Endodermal cell (in vitro differentiated cells): Measurements from ENCODE around the gene EIF4EBP3. TPM values are rescaled to one million over a fixed set of nuclear protein-coding genes. Genes with fewer than 3 reads are reported as not detected.

Experiments
- DNase-seq: peaks from one replicate; pipeline ENCODE4 v3.0.0-alpha.2; 2017
- H3K27ac ChIP-seq: 2 replicates; pipeline ENCODE4 v1.5.1; 2013; ENCODE audit warnings: mild to moderate bottlenecking, low read depth, low read length, moderate library complexity
- H3K27me3 ChIP-seq: 2 replicates; pipeline ENCODE4 v1.6.1; 2013; ENCODE audit warnings: mild to moderate bottlenecking, low read length, moderate library complexity; ENCODE audit not compliant: insufficient read depth, control insufficient read depth, poor library complexity, severe bottlenecking
- H3K36me3 ChIP-seq: 2 replicates; pipeline ENCODE4 v1.7.0; 2013; ENCODE audit warnings: mild to moderate bottlenecking, low read length, moderate library complexity; ENCODE audit not compliant: control insufficient read depth, insufficient read depth
- H3K4me1 ChIP-seq: one replicate; pipeline ENCODE4 v1.7.0; 2013; ENCODE audit warnings: low read length; ENCODE audit not compliant: control insufficient read depth, insufficient read depth
- H3K4me3 ChIP-seq: 2 replicates; pipeline ENCODE4 v1.5.1; 2013; ENCODE audit warnings: mild to moderate bottlenecking, low read length, moderate library complexity
- H3K9ac ChIP-seq: 2 replicates; pipeline ENCODE4 v1.6.1; 2013; ENCODE audit warnings: mild to moderate bottlenecking, low read length, moderate library complexity; ENCODE audit not compliant: poor library complexity, severe bottlenecking; ENCODE audit errors: extremely low read depth
- H3K9me3 ChIP-seq: 2 replicates; pipeline ENCODE4 v1.6.1; 2013; ENCODE audit warnings: mild to moderate bottlenecking, low read length, moderate library complexity; ENCODE audit not compliant: control insufficient read depth
- H3K27ac Mint-ChIP-seq: 2 replicates; pipeline ENCODE4 v1.8.0; 2020; ENCODE audit warnings: mixed read lengths
- H3K27me3 Mint-ChIP-seq: 2 replicates; pipeline ENCODE4 v1.8.0; 2021; ENCODE audit warnings: mild to moderate bottlenecking, mixed read lengths; ENCODE audit not compliant: insufficient read depth
- H3K36me3 Mint-ChIP-seq: 2 replicates; pipeline ENCODE4 v1.8.0; 2020; ENCODE audit warnings: low read depth, mixed read lengths
- H3K4me1 Mint-ChIP-seq: 2 replicates; pipeline ENCODE4 v1.8.0; 2020; ENCODE audit warnings: mixed read lengths
- H3K4me3 Mint-ChIP-seq: 2 replicates; pipeline ENCODE4 v1.8.0; 2020; ENCODE audit warnings: mild to moderate bottlenecking, moderate library complexity, mixed read lengths
- H3K9me3 Mint-ChIP-seq: 2 replicates; pipeline ENCODE4 v1.8.0; 2020; ENCODE audit warnings: mild to moderate bottlenecking, mixed read lengths
- CTCF ChIP-seq: fragments of 200-600 bp; sonication (generic); conservative IDR thresholded peaks from 2 replicates; pipeline ENCODE4 v1.5.0; 2021; ENCODE audit warnings: antibody characterized with exemption, mild to moderate bottlenecking
- WGBS, 2 experiments: methylation state at CpG; one replicate each; pipeline versions ENCODE4 v1.1.5 to v1.1.7; 2013; ENCODE audit warnings: missing lambda C conversion rate in 2 of 2, mixed read lengths in 1 of 2; ENCODE audit not compliant: insufficient coverage in 1 of 2, insufficient read length in 1 of 2; 5-methylcytosine and 5-hydroxymethylcytosine counted together
- total RNA-seq, 2 donors: library from RNA; stranded (reverse); fragmentation: NEBNext Ultra II Directional in 1 of 2; extraction: Animal tissue kit (Norgen Biotek cat#: 25700) in 1 of 2; gene quantifications; 2 replicates in 1 of 2; 3 replicates in 1 of 2; pipeline ENCODE4 v1.2.1, GENCODE V29; 2021

The EIF4EBP3 gene
- total RNA-seq, 2 donors from 2014 or later = 5.1 to 6.3 TPM

GRCh38 chr5:140557136-140557805 lies 9.8 kb downstream of the EIF4EBP3 start, which contains the start of gene SRA1:
TSS of gene SRA1 (minus strand) at chr5:140557473. CDS start at chr5:140557452, 21 bp downstream.
- Histone ChIP-seq H3K27ac (peak within 1 kb of the TSS; percentile 77), H3K9ac (peak within 1 kb of the TSS; percentile 85), H3K4me3 (peak within 1 kb of the TSS; percentile 85), H3K4me1 (no peaks in the 10 kb centered on the region), H3K9me3 (no peaks in the 10 kb centered on the region), H3K36me3 (peaks cover 32% of the 10 kb centered on the region), H3K27me3 (no peaks in the 10 kb centered on the region)
- H3K36me3 Mint-ChIP-seq = peaks cover 33% of the 10 kb centered on the region
- no peaks in the 10 kb centered on the region for H3K9me3 Mint-ChIP-seq
- peaks cover 22% of the 10 kb centered on the region for H3K4me1 Mint-ChIP-seq
- 1% methylated on average over 15 to 46 of the region's 46 CpGs for WGBS, 2 experiments
- TF ChIP-seq CTCF = no peak
- H3K27me3 Mint-ChIP-seq = no peaks in the 10 kb centered on the region
- peak; percentile 96 for DNase-seq
- peak within 1 kb of the TSS; percentile 88 for H3K4me3 Mint-ChIP-seq
- H3K27ac Mint-ChIP-seq = peak within 1 kb of the TSS; percentile 97

GRCh38 chr5:140557965-140558364 lies 10.5 kb downstream of the EIF4EBP3 start:
- Mint-ChIP-seq H3K9me3 (no peaks in the 10 kb centered on the region), H3K4me3 (peak overlapping the region; percentile 88), H3K27ac (peak overlapping the region; percentile 97), H3K4me1 (peaks cover 22% of the 10 kb centered on the region), H3K27me3 (no peaks in the 10 kb centered on the region), H3K36me3 (peaks cover 30% of the 10 kb centered on the region)
- H3K36me3 ChIP-seq = peaks cover 27% of the 10 kb centered on the region
- no peak for DNase-seq
- H3K4me1 ChIP-seq = no peaks in the 10 kb centered on the region
- H3K4me3 ChIP-seq = peak overlapping the region; percentile 85
- H3K9ac ChIP-seq = no peak overlapping the region
- H3K9me3 ChIP-seq = no peaks in the 10 kb centered on the region
- H3K27me3 ChIP-seq = no peaks in the 10 kb centered on the region
- WGBS, 2 experiments = 93 to 100% methylated on average over 3 of the region's 3 CpGs
- TF ChIP-seq CTCF = no peak
- peak overlapping the region; percentile 77 for H3K27ac ChIP-seq

GRCh38 chr5:140558542-140558941 lies 11.1 kb downstream of the EIF4EBP3 start:
- no peak overlapping the region for H3K27ac Mint-ChIP-seq
- no peaks in the 10 kb centered on the region for H3K9me3 Mint-ChIP-seq
- no peaks in the 10 kb centered on the region for H3K27me3 Mint-ChIP-seq
- no peak overlapping the region for H3K27ac ChIP-seq
- H3K9me3 ChIP-seq = no peaks in the 10 kb centered on the region
- no peak overlapping the region for H3K9ac ChIP-seq
- peaks cover 24% of the 10 kb centered on the region for H3K36me3 ChIP-seq
- peaks cover 23% of the 10 kb centered on the region for H3K4me1 Mint-ChIP-seq
- no peak overlapping the region for H3K4me3 Mint-ChIP-seq
- no peak overlapping the region for H3K4me3 ChIP-seq
- peaks cover 24% of the 10 kb centered on the region for H3K36me3 Mint-ChIP-seq
- peaks cover 1% of the 10 kb centered on the region for H3K4me1 ChIP-seq
- no peak for DNase-seq
- H3K27me3 ChIP-seq = no peaks in the 10 kb centered on the region
- 97% methylated on average over 9 of the region's 9 CpGs; no CpG with 5 or more reads in 1 of the 2 experiments for WGBS, 2 experiments
- no peak for TF ChIP-seq CTCF
